Prostate gland (tissue), 1 donor: ENCODE measurements around the gene KRT78.

Experiments used
- POLR2A ChIP-seq: fragments of 450-650 bp; IDR thresholded peaks from one replicate; pipeline ENCODE4 v1.6.1; 2016; ENCODE audit warnings: antibody characterized with exemption, mild to moderate bottlenecking
- POLR2AphosphoS5 ChIP-seq: sonication (generic); formaldehyde crosslinking; IDR thresholded peaks from one replicate; pipeline ENCODE4 v1.6.1; 2017; ENCODE audit warnings: antibody characterized with exemption

- no peak for TF ChIP-seq POLR2AphosphoS5
- TF ChIP-seq POLR2A: no peak
These were observed 8.0 kb upstream of the KRT78 start for GRCh38 chr12:52856787-52857186.
